HTR-8/SVneo (cell line): ENCODE results near the gene UNC5C.

Experiments used
- DNase-seq: peaks from one replicate; pipeline ENCODE4 v3.0.0; 2011; ENCODE audit warnings: low spot score, mixed read lengths; ENCODE audit not compliant: insufficient read length
- FAIRE-seq: peaks from 2 replicates; lab custom pipeline; 2011; peaks lifted over from hg19 to GRCh38; lab: Jason Lieb, UNC

Gene UNC5C

DNA sequence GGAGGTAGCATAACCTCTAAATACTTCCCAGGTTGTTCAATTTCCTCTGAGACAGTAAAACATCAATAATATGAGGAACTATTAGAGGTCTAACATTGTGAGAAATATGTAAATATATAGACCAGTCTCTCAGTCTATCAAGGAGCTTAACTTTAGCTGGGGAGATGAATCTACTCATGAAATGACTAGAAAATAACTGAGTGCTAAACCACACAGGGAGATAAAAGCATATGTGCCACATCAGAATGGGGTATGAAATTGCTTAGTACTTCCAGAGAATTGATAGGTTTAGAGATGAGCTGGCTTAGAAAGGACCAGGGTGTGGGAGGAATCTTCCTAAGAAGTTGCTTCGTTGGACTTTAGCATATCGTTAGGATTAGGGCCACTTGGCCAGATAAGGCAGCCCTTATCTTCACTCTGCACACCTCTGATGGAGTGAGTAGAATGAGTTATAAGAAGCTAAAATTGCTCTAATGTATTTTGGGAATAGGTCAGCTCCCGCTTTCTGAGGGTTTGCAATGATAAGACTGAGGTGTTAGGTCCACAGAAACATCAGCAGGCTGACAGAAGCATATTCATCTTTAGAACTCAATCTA is 299.2 kb downstream of the UNC5C start:
- DNase-seq (no peak), FAIRE-seq (no peak)

DNA sequence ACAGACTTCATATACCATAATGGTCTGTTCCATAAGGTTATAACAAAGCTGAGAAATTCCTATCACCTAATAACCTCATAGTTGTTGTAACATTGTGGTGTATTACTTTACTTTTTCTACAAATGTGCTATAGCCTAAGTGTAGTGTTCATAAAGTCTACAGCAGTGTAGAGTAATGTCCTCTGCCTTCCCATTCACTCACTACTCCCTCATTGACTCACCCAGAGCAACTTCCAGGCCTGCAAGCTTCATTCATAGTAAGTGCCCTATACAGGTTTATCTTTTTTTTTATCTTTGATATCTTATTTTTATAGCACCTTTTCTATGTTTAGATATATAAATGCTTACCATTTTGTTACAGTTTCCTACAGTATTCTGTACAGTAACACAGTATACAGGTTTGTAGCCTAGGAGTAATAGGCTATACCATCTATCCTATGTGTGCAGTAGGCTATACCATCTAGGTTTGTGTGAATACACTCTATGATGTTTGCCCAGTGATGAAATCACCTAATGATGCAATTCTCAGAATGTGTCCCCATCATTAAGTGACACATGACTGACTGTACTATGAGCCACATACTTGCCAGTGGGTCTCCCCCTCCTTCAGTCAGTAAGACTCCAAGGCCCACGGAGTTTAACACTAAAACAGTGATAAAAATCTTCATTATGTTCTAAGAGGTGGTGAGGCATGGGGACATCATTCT is 299.9 kb downstream of the UNC5C start:
- DNase-seq (no peak), FAIRE-seq (no peak)

DNA sequence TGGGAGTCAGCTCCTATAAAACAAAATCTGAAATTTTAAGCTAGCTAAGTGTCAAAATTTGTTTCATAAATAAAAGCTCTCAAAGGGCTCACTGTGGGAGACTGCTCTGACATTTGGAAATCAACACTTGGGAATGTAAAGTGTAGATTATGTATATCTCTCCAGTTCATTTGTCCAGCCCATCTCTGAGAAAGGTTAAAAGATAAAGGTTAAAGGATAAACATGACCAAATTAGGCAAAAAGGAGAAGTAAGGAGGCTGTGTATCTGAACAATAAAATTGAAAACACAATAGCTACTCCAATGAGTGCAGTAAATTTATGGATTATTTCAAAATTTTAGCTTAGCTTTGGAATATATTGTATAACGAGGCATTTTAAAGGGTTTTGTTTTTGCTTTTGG is 304.9 kb downstream of the UNC5C start:
- FAIRE-seq, result no peak

DNA sequence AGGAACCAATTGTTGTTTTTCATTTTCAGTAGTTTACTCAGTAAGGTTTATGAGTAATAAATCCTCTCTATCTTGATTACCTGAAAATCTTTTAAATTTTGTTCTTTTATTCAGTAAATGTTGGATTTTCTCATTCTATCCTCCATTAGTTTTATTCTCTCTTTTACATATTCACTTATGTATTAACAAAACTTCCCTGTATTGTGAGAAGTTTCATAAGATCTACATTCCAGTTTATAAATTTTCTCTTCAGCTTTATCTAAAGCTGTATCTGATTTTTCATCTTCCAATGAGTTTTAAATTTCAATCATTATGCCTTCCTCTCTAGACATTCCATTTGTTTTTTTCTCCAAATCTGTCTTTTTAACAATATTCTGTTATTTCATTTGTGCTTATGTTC is 310.2 kb downstream of the UNC5C start:
- FAIRE-seq (no peak), DNase-seq (no peak)

More for the DNA sequence above, 304.9 kb downstream of the UNC5C start:
- DNase-seq, result no peak

DNA sequence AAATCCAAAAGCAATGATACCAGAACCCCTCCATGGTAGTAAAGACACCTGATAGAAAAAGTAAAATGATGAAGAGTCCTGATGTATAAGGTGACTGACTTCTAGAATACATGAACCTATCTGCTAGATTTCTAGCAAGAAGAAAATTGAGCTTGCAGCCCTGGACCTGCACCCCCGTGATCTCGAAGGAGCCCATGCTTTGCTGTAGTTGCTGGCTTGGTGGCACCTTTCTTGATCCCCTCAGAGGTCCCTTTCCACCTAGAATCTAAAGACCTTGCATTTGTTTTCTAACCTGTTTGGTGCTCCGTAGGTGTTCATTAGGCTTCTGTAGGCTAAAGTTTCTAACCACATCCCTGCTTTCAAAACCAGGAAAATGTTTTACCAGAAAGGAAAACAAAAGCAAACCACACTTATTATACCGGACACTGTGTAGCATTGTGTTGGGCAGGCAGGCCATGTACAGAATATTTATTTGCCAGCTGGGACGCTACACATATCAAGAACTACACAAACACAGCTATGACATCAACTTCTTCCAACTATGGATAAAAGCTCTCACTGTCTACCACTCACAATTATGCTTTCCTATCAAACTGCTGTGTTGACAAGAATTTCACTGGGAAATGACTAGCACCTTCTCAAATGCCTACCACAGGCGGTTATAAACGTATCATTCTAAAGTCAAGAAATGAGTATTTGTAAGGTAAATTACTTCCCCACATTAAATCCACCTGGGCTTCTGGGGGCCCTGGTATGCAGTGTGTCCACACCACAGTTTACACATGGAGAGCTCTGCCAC is 316.2 kb downstream of the UNC5C start:
- FAIRE-seq, result no peak

DNA sequence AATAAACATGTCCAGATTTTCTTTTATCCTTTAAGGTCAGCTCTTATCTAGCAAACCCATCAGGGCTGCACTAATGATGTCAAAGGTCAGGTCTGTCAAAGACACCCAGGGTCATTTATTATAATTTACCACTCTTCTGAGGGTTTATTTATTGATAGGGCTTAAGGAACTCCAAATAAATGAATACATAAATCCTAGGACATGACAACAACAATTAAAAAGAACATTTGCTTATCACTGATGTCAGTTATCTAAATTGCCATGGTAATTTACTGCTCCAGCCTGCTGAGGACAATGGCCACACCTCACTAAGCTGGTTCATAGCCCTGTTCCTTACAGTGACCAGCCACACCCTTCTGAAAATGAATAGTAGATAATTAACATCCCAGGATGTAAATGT is 317.1 kb downstream of the UNC5C start:
- FAIRE-seq (no peak), DNase-seq (no peak)

More for the DNA sequence above, 316.2 kb downstream of the UNC5C start:
- no peak for DNase-seq

DNA sequence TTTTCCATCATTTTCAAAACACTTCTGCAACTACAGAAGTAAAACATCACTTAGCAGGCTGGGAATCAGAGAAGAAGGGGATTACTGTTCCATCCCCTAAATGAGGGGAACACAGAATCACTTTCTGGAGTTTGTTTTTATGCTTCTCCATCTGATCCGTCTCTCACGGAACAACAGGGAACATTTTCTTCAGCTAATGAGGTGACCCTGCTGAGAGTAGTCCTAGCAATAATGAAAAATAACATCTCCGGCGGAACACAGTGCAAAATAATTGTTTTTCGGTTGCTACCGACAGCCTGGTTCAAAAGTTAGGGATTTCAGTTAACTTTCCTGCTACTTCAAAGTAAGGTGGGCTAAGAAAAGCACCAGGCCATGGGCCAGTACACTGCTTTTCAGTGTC is 322.9 kb downstream of the UNC5C start:
- no peak for DNase-seq
- FAIRE-seq, result no peak

DNA sequence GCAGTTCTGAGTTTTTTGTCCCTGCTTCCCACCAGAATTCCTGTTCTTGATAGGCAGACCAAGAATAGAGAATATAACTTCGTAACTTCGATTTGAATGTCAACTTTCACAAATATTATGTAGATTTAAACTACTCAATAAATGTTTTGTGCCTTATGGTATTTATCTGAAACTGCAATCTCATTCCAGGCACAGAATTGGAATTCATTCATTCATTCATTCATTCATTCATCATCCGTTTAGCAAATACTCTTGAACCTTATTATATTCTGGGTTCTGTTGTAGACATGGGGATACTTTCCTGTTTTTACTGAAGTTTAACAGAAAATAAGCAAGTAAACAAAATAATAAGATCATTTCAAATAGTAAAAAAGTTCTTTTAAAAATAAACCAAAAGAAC is 324.4 kb downstream of the UNC5C start:
- no peak for DNase-seq
- no peak for FAIRE-seq

DNA sequence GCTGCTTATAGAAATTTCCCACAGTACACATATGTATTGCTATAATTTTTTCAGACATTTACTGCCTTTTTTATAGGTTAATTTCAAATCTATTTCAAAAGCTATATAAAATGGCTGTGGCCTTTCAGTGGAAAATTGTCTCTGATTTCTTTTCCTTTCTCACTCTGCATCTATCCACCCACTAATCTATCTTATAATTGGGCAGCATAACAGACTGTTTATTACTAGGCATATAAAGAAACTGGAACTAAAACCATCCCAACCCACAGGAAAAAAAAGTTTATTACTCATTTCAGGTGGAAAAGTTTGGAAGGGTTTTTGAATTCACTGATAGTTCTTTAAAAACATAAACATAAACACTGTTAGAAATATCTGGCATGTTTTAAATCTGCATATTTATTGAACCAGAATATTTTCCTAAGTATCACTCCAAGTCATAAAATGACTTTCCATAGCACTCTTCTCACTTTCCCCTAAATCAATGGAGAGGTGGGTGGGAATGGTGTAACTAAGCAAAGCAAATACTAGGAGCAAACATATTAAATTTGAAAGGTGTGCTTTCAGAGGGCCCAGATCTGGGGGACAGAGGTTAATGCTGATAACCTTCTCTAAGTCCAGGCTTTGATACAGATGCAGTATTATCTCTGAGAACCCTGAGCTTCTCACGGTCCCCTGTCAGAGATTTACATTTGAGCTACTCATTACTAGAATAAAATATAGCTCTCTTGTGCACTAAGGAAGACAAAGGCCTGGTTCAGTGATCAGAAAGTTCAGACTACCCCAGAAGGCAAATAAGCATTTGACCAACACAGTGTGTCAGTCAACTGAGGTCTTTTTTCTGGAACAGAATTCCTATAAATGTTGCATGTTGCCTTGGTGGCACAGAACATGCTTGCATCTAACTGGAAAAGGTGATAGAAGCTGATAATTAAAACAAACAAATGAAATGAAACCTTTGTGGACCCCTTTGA is 328.3 kb downstream of the UNC5C start:
- no peak for DNase-seq
- FAIRE-seq, result no peak

DNA sequence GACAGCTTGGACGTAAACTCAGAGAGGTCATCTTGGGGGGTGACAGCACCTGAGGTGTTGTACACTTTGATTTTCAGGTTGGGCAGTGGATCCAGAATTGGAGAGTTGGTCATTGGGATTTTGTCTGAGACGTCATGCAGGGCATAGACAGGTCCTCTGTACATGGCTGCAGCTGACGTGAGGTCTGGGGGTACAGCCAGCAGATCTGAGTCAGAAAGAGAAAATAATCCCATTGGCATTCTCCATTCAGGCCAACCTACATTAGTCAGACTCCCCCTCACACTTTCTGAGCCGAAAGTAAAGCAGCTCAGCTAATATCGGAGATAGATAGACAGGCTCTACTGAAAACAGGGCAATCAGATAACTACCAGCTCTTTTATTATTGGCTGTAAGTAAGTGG is 329.7 kb downstream of the UNC5C start:
- no peak for DNase-seq

DNA sequence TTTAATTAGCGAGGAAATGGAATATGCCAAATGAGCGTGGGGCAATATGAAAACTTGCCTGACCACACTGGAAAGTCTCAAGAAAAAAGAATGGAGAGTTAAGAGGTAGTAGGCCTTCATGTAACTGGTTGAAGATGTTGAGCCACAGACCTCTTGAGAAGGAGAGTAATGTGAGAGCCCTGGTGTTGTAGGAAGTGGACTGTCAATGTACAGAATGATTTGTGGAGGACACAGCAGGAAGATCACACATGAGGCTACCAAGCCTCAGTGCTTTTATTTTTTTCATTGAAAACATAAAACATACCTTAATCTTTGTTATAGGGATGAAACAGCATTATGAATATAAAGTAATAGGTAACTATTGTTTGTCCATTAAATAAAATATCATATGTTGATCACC is 331.6 kb downstream of the UNC5C start:
- no peak for FAIRE-seq

More for the DNA sequence above, 329.7 kb downstream of the UNC5C start:
- FAIRE-seq, result no peak

DNA sequence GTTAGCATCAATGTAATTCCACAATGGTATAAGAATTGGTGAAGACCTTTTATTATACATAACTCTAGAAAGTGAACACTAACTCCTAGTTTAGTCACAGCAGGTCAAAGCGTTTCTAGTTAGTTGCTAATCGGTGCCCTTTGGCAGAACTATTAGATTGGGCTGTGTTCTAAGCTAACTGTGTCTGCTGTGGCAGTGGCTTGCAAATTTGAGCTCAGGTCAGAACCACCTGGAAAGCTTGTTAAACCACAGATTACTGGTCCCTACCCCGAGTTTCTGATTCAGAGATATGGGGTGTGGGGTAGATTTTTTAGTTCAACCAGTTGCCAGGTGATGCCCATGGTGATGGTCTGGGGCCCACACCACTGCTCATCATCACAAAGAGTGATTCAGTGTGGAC is 332.1 kb downstream of the UNC5C start:
- no peak for FAIRE-seq
- no peak for DNase-seq

More for the DNA sequence above, 331.6 kb downstream of the UNC5C start:
- DNase-seq, result no peak

DNA sequence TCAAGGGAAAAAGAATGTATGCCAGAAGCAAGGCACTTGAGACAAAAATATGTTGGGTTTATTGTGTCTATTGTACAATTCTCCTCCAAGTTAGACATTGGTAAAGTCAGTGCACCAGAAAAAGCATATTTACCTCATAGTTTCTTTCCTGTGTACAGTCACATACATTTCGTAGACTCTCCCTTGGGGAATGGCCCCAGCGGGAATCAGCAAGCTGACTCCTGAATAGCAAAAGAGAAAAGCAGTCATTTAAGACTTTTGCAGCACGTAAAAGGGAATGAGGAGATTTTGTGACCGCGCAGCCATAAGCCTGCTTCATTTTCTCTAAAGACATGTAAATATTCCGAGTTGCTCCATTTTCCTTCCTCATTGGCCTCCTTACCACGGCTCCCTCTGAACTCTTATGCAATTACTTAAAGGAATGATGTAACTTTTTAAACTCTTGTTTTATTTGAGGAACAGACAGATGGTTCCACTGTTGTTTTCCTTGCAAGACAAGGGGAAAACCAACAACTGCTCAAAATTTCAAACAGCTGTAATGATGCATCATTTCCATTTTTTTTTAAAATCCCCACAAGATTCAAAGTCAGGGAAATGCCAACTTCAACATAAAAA is 332.7 kb downstream of the UNC5C start:
- no peak for FAIRE-seq
- DNase-seq, result no peak

DNA sequence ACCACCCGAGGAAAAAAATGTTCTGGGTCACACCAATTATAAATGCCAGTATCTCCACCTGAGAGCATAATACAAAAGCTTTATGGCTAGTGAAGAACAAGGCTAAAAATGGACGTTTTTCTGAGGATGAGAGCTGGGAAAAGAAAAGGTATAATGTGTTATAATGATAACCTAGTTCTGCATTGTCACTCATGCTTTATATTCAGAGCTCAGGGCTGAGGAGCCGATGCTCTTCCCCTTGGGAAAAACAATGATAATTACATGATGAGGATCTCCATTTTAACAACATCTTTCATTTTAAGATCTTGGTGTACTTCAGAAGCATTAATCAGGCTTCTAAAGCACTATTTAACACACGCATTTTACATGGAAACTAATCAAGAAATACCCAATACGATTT is 333.7 kb downstream of the UNC5C start:
- DNase-seq (no peak), FAIRE-seq (no peak)

DNA sequence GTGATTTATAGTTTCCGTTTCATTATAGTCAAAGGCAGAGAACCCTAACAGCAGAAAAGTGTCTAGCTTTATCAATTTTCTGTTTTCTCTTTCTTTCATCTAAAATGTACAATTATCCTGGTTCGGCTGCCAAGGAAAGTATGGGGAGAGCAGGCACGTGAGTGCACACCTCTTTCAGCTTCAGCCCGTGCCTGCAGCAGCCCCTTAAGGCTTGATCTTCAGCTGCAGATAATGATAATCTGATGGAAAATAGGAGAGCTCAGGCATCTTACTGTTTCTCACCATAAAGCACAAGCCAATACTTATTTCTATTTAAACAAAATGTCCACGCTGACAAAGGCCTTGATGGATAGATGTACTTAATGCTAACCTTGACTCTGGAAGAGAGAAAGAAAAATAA is 334.4 kb downstream of the UNC5C start:
- DNase-seq, result no peak
- no peak for FAIRE-seq

DNA sequence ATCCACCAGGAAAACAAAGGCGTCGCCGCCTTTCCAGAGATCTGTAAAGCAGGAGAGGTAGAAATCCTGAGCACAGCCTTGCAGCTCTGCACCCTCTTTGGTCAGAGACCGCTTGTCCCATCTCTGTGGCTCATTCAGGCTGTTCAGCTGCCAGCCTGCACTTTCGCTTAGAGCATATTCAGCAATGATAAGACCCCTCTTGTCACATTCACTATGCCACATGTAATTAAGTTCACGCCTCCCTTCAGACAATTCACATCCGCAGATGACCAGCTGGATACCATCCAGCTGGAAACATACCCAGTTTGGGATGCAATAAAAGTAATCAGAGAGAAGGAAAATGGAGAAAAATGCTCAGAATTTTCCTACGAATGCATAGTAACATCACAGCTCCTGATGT is 335.4 kb downstream of the UNC5C start:
- DNase-seq, result no peak
- no peak for FAIRE-seq

DNA sequence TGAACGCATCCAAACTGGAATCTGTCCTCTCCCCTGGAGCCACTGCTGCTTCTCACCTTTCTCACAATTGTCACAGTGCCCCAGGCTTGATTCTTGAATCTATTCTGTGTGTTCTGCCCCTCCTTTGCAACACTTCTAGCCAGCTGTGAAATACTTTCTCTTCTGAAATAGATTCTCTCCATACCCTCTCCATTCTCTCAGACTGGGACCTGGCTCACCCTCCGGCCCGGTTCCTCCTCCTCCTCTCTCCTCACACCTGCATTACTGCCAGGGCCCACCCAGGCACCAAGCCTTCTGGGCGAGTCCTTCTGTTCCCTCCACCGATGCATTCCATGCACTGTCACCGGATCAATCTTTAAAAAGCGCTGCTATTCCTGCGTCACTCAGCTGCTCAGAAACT is 336.1 kb downstream of the UNC5C start:
- DNase-seq, result no peak
- FAIRE-seq, result no peak

DNA sequence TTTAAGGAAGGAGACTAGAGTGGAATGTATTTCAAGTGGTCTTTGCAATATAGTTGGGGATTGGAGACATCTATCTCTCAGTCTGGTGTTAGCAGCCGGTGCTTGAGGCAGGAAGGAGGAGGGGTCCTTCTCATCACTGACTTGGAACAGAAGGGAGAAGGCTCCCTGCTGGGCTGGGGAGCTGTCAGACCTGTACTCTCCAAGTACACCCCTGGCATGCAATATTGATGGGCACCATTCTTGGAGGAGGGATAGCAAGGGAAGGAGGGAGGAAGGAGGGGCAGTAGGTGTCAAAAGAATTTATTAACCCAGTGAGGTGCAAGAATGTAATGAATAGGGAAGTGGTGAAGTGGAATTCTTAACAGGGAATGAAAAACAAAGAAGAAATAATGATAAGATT is 338.8 kb downstream of the UNC5C start:
- no peak for DNase-seq
- FAIRE-seq, result no peak

DNA sequence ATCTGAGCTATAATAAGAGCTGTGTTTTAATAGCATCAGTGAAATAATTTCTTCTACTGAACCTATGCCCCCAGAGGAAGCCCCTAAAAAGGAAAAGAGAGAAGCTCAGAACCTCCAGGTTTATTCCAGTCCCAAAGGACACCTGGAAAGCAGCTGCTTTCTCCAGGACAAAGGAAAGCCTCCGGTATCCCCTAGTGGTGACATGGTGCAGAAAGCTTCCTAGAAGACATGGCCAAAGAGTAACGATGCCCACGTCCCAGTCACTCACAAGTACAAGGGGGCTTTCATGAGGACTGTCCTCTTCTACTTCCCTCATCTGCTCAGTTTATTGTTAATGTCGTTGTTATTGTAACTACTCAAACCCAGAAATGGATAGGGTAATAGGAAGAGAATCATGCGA is 343.9 kb downstream of the UNC5C start:
- FAIRE-seq (no peak), DNase-seq (no peak)
